Effector memory CD8-positive, alpha-beta T cell (primary cell): ENCODE results near the gene THBS3.

Experiments
- ATAC-seq: fragments of 150-1000 bp; cut with Tn5 transposase; replicated peaks from 2 replicates; pipeline ENCODE4 v1.10.0; 2021; ENCODE audit warnings: mild to moderate bottlenecking, moderate library complexity
- DNase-seq, 3 experiments: peaks; one replicate each; pipeline ENCODE4 v3.0.0; 2021
- H3K27ac Mint-ChIP-seq, 2 donors: one replicate each; pipeline ENCODE4 v1.8.0; 2022; ENCODE audit warnings: mild to moderate bottlenecking in 2 of 2, mixed read lengths in 2 of 2, moderate library complexity in 2 of 2
- H3K27me3 Mint-ChIP-seq, 2 donors: one replicate each; pipeline ENCODE4 v1.8.0; 2022; ENCODE audit warnings: mixed read lengths in 2 of 2
- H3K36me3 Mint-ChIP-seq: one replicate; pipeline ENCODE4 v1.8.0; 2022; ENCODE audit warnings: mild to moderate bottlenecking, moderate library complexity, mixed read lengths; ENCODE audit not compliant: insufficient read depth
- H3K4me1 Mint-ChIP-seq, 2 donors: one replicate each; pipeline ENCODE4 v1.8.0; 2022; ENCODE audit warnings: low read depth in 2 of 2, mixed read lengths in 2 of 2
- H3K4me3 Mint-ChIP-seq, 2 donors: one replicate each; pipeline ENCODE4 v1.8.0; 2022; ENCODE audit warnings: mild to moderate bottlenecking in 2 of 2, mixed read lengths in 2 of 2, moderate library complexity in 2 of 2
- H3K9me3 Mint-ChIP-seq, 2 donors: one replicate each; pipeline ENCODE4 v1.8.0; 2022; ENCODE audit warnings: mixed read lengths in 2 of 2

THBS3 gene

DNA sequence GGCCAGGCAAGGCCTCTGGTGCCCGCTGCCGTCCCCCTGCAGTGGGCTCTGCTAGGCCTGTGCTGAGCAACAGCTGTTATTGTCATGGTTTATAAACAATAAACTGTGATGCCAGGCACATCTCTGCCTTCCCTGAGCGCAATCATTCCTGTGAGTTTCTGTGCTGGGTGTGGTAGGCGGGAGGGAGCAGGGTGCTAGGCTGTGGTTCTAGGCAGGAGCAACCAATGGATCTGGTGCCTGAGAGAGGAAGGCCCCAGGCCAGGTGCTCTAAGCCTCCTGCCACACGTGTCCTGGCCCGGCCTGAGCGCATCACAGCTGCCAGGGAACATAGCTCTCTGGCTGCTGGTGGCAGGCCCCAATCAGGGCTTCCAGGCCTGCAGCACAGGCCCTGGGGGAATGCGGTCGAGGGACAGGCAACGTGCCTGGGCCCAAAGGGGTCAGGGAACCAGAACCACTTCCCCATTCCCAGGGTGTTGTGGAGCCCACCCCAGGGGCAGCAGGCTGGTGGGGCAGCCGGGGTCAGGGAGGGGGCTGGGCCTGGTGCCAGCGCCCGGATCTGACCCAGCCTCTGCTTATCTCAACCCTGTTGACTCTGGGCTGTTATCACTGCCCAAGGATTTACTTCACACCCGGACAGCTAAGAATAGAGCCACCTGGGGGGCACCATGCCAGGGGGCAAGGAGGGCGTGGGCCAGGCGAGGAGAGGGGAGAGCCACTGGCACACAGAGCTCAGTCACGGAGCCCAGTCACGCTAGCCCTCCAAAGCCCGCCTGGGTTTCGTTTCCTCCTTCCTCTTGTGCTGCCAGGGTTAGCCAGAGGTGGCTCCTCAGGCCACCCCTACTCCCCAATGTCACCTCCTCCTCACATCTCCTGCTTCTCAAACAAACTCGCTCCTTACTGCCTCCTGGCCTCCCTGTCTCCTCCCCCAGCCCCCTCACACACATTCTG lies 22.6 kb downstream of the THBS3 start:
- peaks cover 2 to 4% of the 10 kb centered on the region in 2 donors for H3K4me1 Mint-ChIP-seq
- H3K4me3 Mint-ChIP-seq, result no peak overlapping the region
- no peak overlapping the region for H3K27ac Mint-ChIP-seq
- no peak for DNase-seq
- peak; percentile 43 for ATAC-seq
- H3K27me3 Mint-ChIP-seq, result no peaks in the 10 kb centered on the region
- H3K36me3 Mint-ChIP-seq, result peaks cover 18% of the 10 kb centered on the region
- no peaks in the 10 kb centered on the region for H3K9me3 Mint-ChIP-seq

DNA sequence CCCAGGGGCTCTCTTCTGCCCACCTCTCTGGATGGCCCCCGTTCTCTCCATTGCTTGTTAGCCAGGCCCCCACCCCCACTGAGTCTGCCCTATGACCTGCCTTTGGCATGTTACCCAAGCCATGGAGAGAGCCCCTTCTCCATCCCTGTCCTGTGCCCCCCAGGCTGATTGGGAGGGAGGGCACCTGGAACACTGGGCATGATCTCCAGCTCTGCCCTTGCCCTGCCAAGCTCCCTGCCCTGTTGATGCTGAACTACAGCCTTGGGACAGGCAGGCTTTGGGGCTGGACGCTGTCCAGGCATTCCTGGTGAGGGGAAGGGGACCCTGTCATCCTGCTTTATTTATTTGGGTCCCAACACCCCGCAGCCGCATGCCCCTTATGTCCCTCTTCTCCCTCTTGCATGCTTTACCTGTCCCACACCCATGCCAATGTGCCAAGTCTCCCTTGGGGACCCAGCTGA lies 23.3 kb downstream of the THBS3 start:
- H3K36me3 Mint-ChIP-seq, result peaks cover 22% of the 10 kb centered on the region
- no peak for ATAC-seq
- H3K27me3 Mint-ChIP-seq, result no peaks in the 10 kb centered on the region

DNA sequence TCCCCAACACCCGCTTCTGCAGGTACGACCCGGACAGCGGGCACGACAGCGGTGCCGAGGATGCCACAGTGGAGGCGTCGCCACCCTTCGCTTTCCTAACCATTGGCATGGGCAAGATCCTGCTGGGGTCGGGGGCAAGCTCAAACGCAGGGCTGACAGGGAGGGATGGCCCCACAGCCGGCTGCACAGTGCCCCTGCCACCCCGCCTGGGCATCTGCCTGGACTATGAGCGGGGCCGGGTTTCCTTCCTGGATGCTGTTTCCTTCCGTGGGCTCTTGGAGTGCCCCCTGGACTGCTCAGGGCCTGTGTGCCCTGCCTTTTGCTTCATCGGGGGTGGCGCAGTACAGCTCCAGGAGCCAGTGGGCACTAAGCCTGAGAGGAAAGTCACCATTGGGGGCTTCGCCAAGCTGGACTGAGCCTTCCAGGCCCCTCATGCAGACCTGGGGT lies 23.9 kb downstream of the THBS3 start:
- DNase-seq (no peak), ATAC-seq (no peak)
- H3K4me3 Mint-ChIP-seq, result no peak overlapping the region
- peaks cover 22% of the 10 kb centered on the region for H3K36me3 Mint-ChIP-seq
- H3K4me1 Mint-ChIP-seq, result peaks cover 2 to 4% of the 10 kb centered on the region in 2 donors
- no peak overlapping the region for H3K27ac Mint-ChIP-seq
- no peaks in the 10 kb centered on the region for H3K9me3 Mint-ChIP-seq
- no peaks in the 10 kb centered on the region for H3K27me3 Mint-ChIP-seq

More for the DNA sequence above, 23.3 kb downstream of the THBS3 start:
- DNase-seq, result no peak
- H3K4me1 Mint-ChIP-seq, result peaks cover 2 to 4% of the 10 kb centered on the region in 2 donors
- no peak overlapping the region for H3K27ac Mint-ChIP-seq
- no peak overlapping the region for H3K4me3 Mint-ChIP-seq
- H3K9me3 Mint-ChIP-seq, result no peaks in the 10 kb centered on the region

DNA sequence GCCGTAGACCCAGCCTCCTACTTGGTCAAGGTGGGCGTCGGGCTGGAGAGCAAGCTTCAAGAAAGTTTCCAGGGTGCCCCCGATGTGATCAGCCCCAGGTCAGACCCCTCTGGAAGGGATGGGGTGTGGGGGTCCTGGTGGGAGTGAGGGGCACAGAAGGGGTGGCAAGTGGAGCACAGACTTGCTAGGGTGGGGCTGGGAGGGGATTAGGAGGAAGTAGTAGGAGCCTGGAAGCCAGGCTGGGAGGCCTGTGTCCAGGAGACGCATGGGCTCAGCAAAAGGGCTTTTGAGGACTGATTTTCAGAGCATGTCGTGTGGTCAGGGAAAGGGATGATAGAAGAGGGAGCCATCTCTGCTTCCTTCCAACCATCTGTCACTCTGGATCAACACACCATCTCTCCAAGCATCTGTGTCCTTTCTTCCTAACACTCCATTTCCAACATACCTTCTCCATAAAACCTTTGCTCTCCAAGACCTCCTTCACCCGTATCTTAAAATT lies 25.6 kb downstream of the THBS3 start:
- H3K27ac Mint-ChIP-seq, result no peak overlapping the region
- no peak for ATAC-seq
- no peak overlapping the region for H3K4me3 Mint-ChIP-seq
- H3K27me3 Mint-ChIP-seq, result no peaks in the 10 kb centered on the region
- peaks cover 17% of the 10 kb centered on the region for H3K36me3 Mint-ChIP-seq
- DNase-seq, result no peak
- H3K9me3 Mint-ChIP-seq, result no peaks in the 10 kb centered on the region
- H3K4me1 Mint-ChIP-seq, result peaks cover 0 to 3% of the 10 kb centered on the region in 2 donors

DNA sequence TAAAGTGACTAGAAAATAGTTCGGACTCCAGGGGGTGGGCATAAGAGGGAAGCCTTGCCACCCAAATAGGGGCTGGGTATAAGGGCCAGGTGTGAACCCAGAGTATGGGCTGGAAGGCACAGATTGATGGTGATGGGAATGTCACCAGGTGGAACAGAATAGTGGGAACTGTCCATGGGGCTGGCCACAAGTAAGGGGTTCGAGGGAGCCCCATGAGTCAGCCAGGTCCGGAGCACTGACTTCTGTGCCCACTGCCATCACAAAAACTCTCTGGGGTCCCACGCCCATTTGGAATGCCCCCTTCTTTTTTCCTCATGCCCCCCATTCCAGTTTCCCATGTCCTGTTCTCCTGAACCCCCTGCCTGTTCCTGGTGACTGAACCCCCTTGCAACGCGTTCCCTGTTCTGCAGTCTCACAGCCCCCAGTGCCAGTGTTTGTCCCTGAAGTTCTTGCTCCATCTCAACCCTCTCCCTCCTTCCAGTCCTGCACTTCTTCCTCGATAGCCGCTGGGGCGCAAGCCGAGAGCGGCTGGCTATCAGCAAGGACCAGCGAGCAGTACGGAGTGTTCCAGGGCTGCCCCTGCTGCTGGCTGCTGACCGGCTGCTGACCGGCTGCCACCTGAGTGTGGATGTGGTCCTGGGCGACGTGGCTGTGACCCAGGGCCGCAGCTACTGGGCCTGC lies 26.2 kb downstream of the THBS3 start:
- DNase-seq (no peak), ATAC-seq (no peak)
- Mint-ChIP-seq H3K4me1 (peaks cover 5 to 8% of the 10 kb centered on the region in 2 donors), H3K9me3 (no peaks in the 10 kb centered on the region), H3K36me3 (peaks cover 21% of the 10 kb centered on the region), H3K27me3 (no peaks in the 10 kb centered on the region), H3K27ac (no peak overlapping the region), H3K4me3 (no peak overlapping the region)

DNA sequence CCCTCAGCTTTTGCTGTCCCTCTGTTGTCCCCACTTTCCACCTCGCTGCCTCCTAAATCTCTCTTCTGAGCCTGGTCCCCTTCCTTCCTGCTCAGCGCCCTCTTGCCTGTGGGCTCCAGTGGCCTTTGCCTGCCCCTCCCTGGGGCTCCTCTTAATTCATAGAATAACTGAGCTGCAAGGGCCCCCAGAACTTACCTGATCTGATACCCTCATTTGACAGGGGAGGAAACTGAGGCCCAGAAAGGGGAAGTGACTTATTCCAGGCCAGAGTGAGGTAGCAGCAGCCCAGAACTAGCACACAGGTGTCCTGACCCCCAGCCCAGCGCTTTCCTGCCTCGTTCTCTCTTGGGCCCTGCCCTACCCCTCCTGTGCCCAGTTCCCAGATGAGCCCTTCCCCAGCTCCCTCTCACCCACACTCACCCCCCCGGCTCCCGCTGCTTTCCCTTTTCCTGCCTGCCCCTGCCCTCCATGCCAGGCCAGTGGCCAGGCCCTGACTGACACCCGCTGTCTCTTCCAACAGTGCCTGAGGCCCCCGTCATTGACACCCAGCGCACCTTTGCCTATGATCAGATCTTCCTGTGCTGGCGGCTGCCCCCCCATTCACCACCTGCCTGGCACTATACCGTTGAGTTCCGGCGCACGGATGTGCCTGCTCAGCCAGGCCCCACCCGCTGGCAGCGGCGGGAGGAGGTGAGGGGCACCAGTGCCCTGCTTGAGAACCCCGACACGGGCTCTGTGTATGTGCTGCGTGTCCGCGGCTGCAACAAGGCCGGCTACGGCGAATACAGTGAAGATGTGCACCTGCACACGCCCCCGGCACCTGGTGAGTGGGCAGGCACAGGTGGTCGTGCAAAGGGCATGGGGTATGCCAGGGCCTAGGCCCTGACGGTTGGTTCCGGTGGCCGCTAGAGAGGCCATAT lies 28.3 kb downstream of the THBS3 start:
- Mint-ChIP-seq H3K4me3 (no peak overlapping the region), H3K27me3 (no peaks in the 10 kb centered on the region), H3K27ac (peak overlapping the region in 1 of 2 donors; percentile 53), H3K36me3 (peaks cover 21% of the 10 kb centered on the region), H3K4me1 (peaks cover 15 to 17% of the 10 kb centered on the region in 2 donors), H3K9me3 (no peaks in the 10 kb centered on the region)
- ATAC-seq (no peak), DNase-seq (no peak)

DNA sequence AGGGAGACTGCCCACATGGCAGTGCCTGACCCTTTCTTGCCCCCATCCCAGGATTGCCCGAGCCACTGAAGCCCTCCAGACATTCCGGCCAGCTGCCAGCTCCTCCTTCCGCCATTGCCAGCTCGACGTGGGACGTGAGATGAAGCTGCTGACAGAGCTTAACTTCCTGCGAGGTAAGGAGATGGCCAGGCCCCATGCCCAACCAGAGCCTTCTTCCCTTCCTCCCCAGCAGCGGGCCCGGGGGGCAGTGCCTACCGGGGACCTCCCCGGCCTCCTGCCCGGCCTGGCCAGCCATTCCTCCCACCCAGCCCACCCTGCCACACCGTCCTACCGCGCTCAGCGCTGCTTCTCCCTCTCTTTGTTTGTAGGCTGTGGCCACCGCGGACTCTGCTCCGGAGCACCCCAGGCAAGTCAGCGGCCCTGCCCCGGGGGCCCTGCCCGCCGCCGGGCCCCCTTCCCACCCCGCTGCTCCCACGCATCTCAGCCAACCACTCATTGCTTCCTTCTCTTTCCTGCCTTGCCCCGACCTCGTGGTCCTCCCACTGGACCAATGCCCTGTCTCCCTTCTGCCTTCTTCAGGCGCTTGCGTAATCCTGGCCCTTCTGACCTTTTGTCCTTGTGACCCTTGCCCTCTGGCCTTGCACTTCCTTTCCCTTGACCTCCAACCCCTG lies 29.1 kb downstream of the THBS3 start:
- Mint-ChIP-seq H3K27me3 (no peaks in the 10 kb centered on the region), H3K4me1 (peaks cover 21 to 23% of the 10 kb centered on the region in 2 donors), H3K27ac (no peak overlapping the region), H3K4me3 (no peak overlapping the region), H3K36me3 (peaks cover 21% of the 10 kb centered on the region), H3K9me3 (no peaks in the 10 kb centered on the region)
- ATAC-seq (no peak), DNase-seq (no peak)

DNA sequence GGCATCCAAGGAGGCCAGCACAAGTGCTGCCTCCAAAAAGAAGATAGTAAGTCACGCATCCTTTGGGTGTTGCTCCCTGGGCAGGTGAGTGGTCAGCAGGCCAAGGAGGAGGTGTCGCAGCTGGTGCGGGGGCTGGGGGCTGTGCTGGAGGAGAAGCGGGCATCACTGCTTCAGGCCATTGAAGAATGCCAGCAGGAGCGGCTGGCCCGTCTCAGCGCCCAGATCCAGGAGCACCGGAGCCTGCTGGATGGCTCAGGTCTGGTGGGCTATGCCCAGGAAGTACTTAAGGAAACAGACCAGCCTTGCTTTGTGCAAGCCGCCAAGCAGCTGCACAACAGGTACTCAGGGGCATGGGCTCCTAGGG lies 29.8 kb downstream of the THBS3 start:
- Mint-ChIP-seq H3K27ac (peak overlapping the region in 1 of 2 donors; percentile 51), H3K4me3 (no peak overlapping the region), H3K36me3 (peaks cover 25% of the 10 kb centered on the region), H3K4me1 (peaks cover 27 to 30% of the 10 kb centered on the region in 2 donors), H3K27me3 (no peaks in the 10 kb centered on the region), H3K9me3 (no peaks in the 10 kb centered on the region)
- no peak for ATAC-seq
- no peak for DNase-seq

DNA sequence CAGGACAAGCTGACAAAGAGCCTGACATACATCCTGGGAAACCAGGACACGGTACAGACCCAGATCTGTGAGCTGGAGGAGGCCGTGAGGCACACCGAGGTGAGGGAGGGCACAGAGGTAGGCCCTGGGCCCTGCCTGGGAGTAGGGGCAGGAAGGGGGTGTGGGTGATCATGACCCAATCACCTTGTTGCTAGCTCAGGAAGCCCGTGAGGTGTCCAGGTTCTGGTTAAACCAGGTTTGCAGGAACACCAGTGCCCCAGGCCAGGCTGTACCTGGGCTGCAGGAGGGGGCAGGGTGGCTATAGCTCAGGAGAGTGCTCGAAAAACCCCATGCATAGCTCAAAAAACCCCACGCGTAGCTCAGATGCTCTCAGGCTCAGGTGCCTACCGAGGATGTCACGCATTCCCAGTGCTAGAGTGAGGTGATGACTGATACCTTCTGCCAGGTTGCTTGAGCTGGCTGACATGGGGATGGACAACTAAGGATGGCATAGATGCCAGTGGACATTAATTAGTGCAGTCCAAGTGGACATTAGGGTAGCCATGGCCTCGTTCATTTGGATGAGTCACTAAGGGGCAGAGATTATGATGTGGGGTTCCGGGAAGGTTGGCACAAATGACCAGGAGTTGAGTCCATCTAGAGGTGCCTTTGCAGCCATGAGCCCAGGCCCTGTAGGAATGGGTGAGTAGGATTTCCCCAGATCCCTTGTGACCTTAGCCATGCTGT lies 30.3 kb downstream of the THBS3 start:
- Mint-ChIP-seq H3K36me3 (peaks cover 28% of the 10 kb centered on the region), H3K4me1 (peaks cover 30 to 33% of the 10 kb centered on the region in 2 donors), H3K4me3 (no peak overlapping the region), H3K9me3 (no peaks in the 10 kb centered on the region), H3K27ac (peak overlapping the region in 1 of 2 donors; percentile 51), H3K27me3 (no peaks in the 10 kb centered on the region)
- ATAC-seq (no peak), DNase-seq (no peak)

DNA sequence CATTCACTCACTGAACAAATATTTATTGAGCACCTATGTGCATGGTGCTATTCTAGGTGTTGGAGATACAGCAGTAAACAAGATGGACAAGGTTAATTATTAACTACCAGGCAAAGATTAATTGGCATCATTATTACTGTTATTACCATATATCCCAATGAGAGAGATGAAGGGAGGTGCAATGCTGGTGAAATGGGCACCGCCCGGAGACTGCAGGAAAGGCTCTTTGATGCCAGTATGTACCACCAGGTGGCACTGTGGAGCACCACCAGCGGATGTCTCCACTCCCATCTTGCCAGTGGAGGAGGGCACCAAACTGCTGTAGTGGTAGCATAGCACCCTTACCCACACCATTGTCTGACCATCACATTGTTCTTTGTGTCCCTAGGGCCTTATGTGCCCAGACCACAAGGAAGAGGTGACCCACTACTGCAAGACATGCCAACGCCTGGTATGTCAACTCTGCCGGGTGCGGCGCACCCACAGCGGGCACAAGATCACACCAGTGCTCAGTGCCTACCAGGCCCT lies 31.1 kb downstream of the THBS3 start:
- peaks cover 35 to 37% of the 10 kb centered on the region in 2 donors for H3K4me1 Mint-ChIP-seq
- peak; percentile 83 to 84 (median 83) for DNase-seq
- H3K27ac Mint-ChIP-seq, result no peak overlapping the region
- peak overlapping the region; percentile 39 to 54 for H3K4me3 Mint-ChIP-seq
- no peaks in the 10 kb centered on the region for H3K9me3 Mint-ChIP-seq
- no peaks in the 10 kb centered on the region for H3K27me3 Mint-ChIP-seq
- peaks cover 35% of the 10 kb centered on the region for H3K36me3 Mint-ChIP-seq
- ATAC-seq, result peak; percentile 35

DNA sequence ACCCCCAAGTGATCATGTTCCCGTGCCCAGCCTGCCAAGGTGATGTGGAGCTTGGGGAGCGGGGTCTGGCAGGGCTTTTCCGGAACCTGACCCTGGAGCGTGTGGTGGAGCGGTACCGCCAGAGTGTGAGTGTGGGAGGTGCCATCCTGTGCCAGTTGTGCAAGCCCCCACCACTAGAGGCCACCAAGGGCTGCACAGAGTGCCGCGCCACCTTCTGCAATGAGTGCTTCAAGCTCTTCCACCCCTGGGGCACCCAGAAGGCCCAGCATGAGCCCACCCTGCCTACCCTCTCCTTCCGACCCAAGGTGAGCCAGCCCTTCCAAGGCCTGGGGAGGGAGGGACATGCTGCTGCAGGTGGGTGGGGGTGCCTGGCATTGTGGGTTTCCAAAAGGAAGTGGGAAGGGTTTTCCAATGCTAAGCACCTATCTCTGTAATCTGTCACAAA lies 31.7 kb downstream of the THBS3 start:
- no peak for DNase-seq
- ATAC-seq, result no peak
- no peaks in the 10 kb centered on the region for H3K27me3 Mint-ChIP-seq
- peak overlapping the region; percentile 39 to 54 for H3K4me3 Mint-ChIP-seq
- H3K36me3 Mint-ChIP-seq, result peaks cover 35% of the 10 kb centered on the region
- no peaks in the 10 kb centered on the region for H3K9me3 Mint-ChIP-seq
- no peak overlapping the region for H3K27ac Mint-ChIP-seq
- peaks cover 35 to 37% of the 10 kb centered on the region in 2 donors for H3K4me1 Mint-ChIP-seq
